IMR-90 (cell line): ENCODE data around the gene PHGDH. TPM values are rescaled to one million over a fixed set of nuclear protein-coding genes. Genes with fewer than 3 reads are reported as not detected.
A peak's percentile ranks its signal among the peaks of the same experiment; 100 is the strongest.

ENCODE experiments used
- ATAC-seq: fragments of 200-7000 bp; cut with Tn5 transposase; 2 replicates; pipeline ENCODE4 v1.9.1; 2020; ENCODE audit warnings: low read depth, mild to moderate bottlenecking, moderate library complexity
- BruUV-seq: library from RNA; stranded (reverse); fragments of 400-500 nt; replicated peaks from 2 replicates; lab custom pipeline; 2021; lab: Mats Ljungman, UMichigan
- CTCF ChIA-PET: fragments of 300-600 bp; formaldehyde crosslinking; extraction: SDS; loops from one replicate; lab custom pipeline; 2021; ENCODE audit warnings: antibody characterized with exemption; lab: Yijun Ruan, JAX
- POLR2A ChIA-PET: fragments of 300-600 bp; sonication (Branson Sonifier 250); formaldehyde crosslinking; loops from one replicate; lab custom pipeline; 2022; ENCODE audit warnings: antibody characterized with exemption; ENCODE audit not compliant: unreplicated experiment; lab: Charles Lee
- DNase-seq: peaks from one replicate; pipeline ENCODE4 v3.0.0; 2013
- H2AFZ ChIP-seq: replicated peaks from 2 replicates; pipeline ENCODE3; 2013; ENCODE audit warnings: low read length, mild to moderate bottlenecking; ENCODE audit not compliant: poor library complexity
- H2AK5ac ChIP-seq: 2 replicates; pipeline ENCODE4 v1.6.1; 2013; ENCODE audit warnings: low read depth, low read length, inconsistent platforms
- H2AK9ac ChIP-seq: replicated peaks from 2 replicates; pipeline ENCODE3; 2013; ENCODE audit warnings: mild to moderate bottlenecking, low read depth, low read length, moderate library complexity; ENCODE audit not compliant: poor library complexity
- H2BK120ac ChIP-seq: 2 replicates; pipeline ENCODE4 v1.6.1; 2013; ENCODE audit warnings: low read depth, low read length, inconsistent platforms
- H2BK15ac ChIP-seq: 3 replicates; pipeline ENCODE4 v1.6.1; 2013; ENCODE audit warnings: low read depth, low read length, inconsistent platforms
- H2BK20ac ChIP-seq: 2 replicates; pipeline ENCODE4 v1.6.1; 2013; ENCODE audit warnings: low read depth, mild to moderate bottlenecking, inconsistent platforms, low read length, moderate library complexity
- H2BK5ac ChIP-seq: 2 replicates; pipeline ENCODE4 v1.6.1; 2013; ENCODE audit warnings: mild to moderate bottlenecking, low read depth, low read length, inconsistent platforms; ENCODE audit not compliant: poor library complexity, severe bottlenecking
- H3K14ac ChIP-seq: replicated peaks from 2 replicates; pipeline ENCODE4 v1.6.1; 2013; ENCODE audit warnings: low read depth, low read length, inconsistent platforms
- H3K18ac ChIP-seq: 2 replicates; pipeline ENCODE4 v1.6.1; 2013; ENCODE audit warnings: low read depth, low read length, control low read depth
- H3K23ac ChIP-seq: 2 replicates; pipeline ENCODE4 v1.6.1; 2013; ENCODE audit warnings: low read depth, low read length, inconsistent platforms
- H3K27ac ChIP-seq: 2 replicates; pipeline ENCODE4 v1.5.1; 2013; ENCODE audit warnings: mild to moderate bottlenecking, control low read depth, low read length; ENCODE audit not compliant: insufficient read depth
- H3K27me3 ChIP-seq: 2 replicates; pipeline ENCODE4 v1.6.1; 2013; ENCODE audit warnings: low read length; ENCODE audit not compliant: control insufficient read depth, insufficient read depth
- H3K36me3 ChIP-seq: 2 replicates; pipeline ENCODE4 v1.6.1; 2013; ENCODE audit warnings: low read length, mixed read lengths; ENCODE audit not compliant: control insufficient read depth, insufficient read depth
- H3K4ac ChIP-seq: 2 replicates; pipeline ENCODE4 v1.6.1; 2013; ENCODE audit warnings: low read depth, low read length, inconsistent platforms
- H3K4me1 ChIP-seq: 2 replicates; pipeline ENCODE4 v1.6.1; 2013; ENCODE audit warnings: low read length, mixed read lengths; ENCODE audit not compliant: control insufficient read depth, insufficient read depth
- H3K4me2 ChIP-seq: 2 replicates; pipeline ENCODE4 v1.6.1; 2013; ENCODE audit warnings: low read depth, mild to moderate bottlenecking, control low read depth, low read length, moderate library complexity
- H3K4me3 ChIP-seq: 2 replicates; pipeline ENCODE4 v1.5.1; 2013; ENCODE audit warnings: low read depth, mild to moderate bottlenecking, control low read depth, low read length, moderate library complexity; ENCODE audit not compliant: insufficient read depth
- H3K56ac ChIP-seq: 2 replicates; pipeline ENCODE4 v1.6.1; 2013; ENCODE audit warnings: low read length, inconsistent platforms; ENCODE audit not compliant: insufficient read depth; ENCODE audit errors: extremely low read depth
- H3K79me1 ChIP-seq, 2 experiments: 2 replicates each; pipeline ENCODE4 v1.6.1; 2013; ENCODE audit warnings: low read length in 2 of 2, inconsistent platforms in 1 of 2, low read depth in 1 of 2
- H3K9ac ChIP-seq: 2 replicates; pipeline ENCODE4 v1.6.1; 2013; ENCODE audit warnings: low read depth, low read length, control low read depth
- H3K9me1 ChIP-seq: 2 replicates; pipeline ENCODE4 v1.6.1; 2013; ENCODE audit warnings: low read length, inconsistent platforms; ENCODE audit not compliant: insufficient read depth
- H3K9me3 ChIP-seq: 2 replicates; pipeline ENCODE4 v1.6.1; 2013; ENCODE audit warnings: low read length; ENCODE audit not compliant: control insufficient read depth, insufficient read depth
- H4K20me1 ChIP-seq: 2 replicates; pipeline ENCODE4 v1.6.1; 2013; ENCODE audit warnings: low read length, inconsistent platforms; ENCODE audit not compliant: insufficient read depth
- H4K5ac ChIP-seq: 2 replicates; pipeline ENCODE4 v1.6.1; 2013; ENCODE audit warnings: mild to moderate bottlenecking, low read depth, low read length, control low read depth
- H4K8ac ChIP-seq, 2 experiments: 2 replicates each; pipeline ENCODE4 v1.6.1; 2013; ENCODE audit warnings: low read depth in 2 of 2, low read length in 2 of 2, control low read depth in 1 of 2, inconsistent platforms in 1 of 2
- H4K91ac ChIP-seq: 2 replicates; pipeline ENCODE4 v1.6.1; 2013; ENCODE audit warnings: low read depth, low read length, inconsistent platforms; ENCODE audit not compliant: insufficient read depth
- BHLHE40 ChIP-seq: fragments of 150-350 bp; IDR thresholded peaks from 2 replicates; pipeline ENCODE4 v1.6.1; 2016; ENCODE audit warnings: mild to moderate bottlenecking, low read depth, low read length
- CEBPB ChIP-seq: IDR thresholded peaks from 2 replicates; pipeline ENCODE4 v1.6.1; 2012; ENCODE audit warnings: low read depth, low read length, improper control_type of control experiment
- CHD1 ChIP-seq: IDR thresholded peaks from 2 replicates; pipeline ENCODE4 v1.6.1; 2012; ENCODE audit warnings: low read depth, low read length, improper control_type of control experiment
- CTCF ChIP-seq: conservative IDR thresholded peaks from 2 replicates; pipeline ENCODE4 v1.5.1; 2012; ENCODE audit warnings: mild to moderate bottlenecking, low read depth, low read length, improper control_type of control experiment
- FOS ChIP-seq: fragments of 150-350 bp; IDR thresholded peaks from 2 replicates; pipeline ENCODE4 v1.6.1; 2016; ENCODE audit warnings: low read depth, low read length
- MAFK ChIP-seq: IDR thresholded peaks from 2 replicates; pipeline ENCODE4 v1.6.1; 2012; ENCODE audit warnings: low read depth, low read length, improper control_type of control experiment
- MAZ ChIP-seq: IDR thresholded peaks from 2 replicates; pipeline ENCODE4 v1.6.1; 2012; ENCODE audit warnings: low read depth, mild to moderate bottlenecking, low read length, improper control_type of control experiment, moderate library complexity, borderline replicate concordance
- MXI1 ChIP-seq: IDR thresholded peaks from 2 replicates; pipeline ENCODE4 v1.6.1; 2012; ENCODE audit warnings: low read depth, mild to moderate bottlenecking, low read length, moderate library complexity, borderline replicate concordance
- NFE2L2 ChIP-seq: fragments of 150-350 bp; IDR thresholded peaks from 2 replicates; pipeline ENCODE4 v1.6.1; 2016; ENCODE audit warnings: low read depth, mild to moderate bottlenecking, low read length
- POLR2A ChIP-seq: IDR thresholded peaks from 2 replicates; pipeline ENCODE4 v1.6.1; 2012; ENCODE audit warnings: mild to moderate bottlenecking, low read depth, low read length
- RFX5 ChIP-seq: IDR thresholded peaks from 2 replicates; pipeline ENCODE4 v1.8.0; 2012; ENCODE audit warnings: low read depth, mild to moderate bottlenecking, low read length, moderate library complexity
- SMC3 ChIP-seq: fragments of 150-350 bp; IDR thresholded peaks from 2 replicates; pipeline ENCODE4 v1.6.1; 2016; ENCODE audit warnings: low read depth, mild to moderate bottlenecking, antibody characterized with exemption, low read length, moderate library complexity
- WGBS, 2 experiments: methylation state at CpG; one replicate each; pipeline versions ENCODE4 v1.1.5 to v1.1.7; 2013; ENCODE audit warnings: missing lambda C conversion rate in 2 of 2; ENCODE audit not compliant: insufficient read length in 1 of 2; ENCODE audit errors: extremely low coverage in 2 of 2; 5-methylcytosine and 5-hydroxymethylcytosine counted together
- dilution Hi-C: fragments of 300-500 bp; cut with HindIII; formaldehyde crosslinking; loops from one replicate; pipeline ENCODE4 v1.14.3; 2018; ENCODE audit warnings: low sequenced_read_pairs; ENCODE audit not compliant: unreplicated experiment
- in situ Hi-C: fragments of 300-500 bp; cut with MboI; formaldehyde crosslinking; loops from 3 replicates; pipeline ENCODE4 v1.14.3; 2019; ENCODE audit warnings: low sequenced_read_pairs, inconsistent platforms, mixed read lengths
- intact Hi-C: fragments of 100-400 bp; cut with micrococcal nuclease; formaldehyde crosslinking; loops from 2 replicates; pipeline ENCODE4 v1.10.0; 2022
- polyA plus RNA-seq, 3 experiments: library from polyadenylated mRNA; depleted of rRNA; stranded (reverse); fragments of >200 nt; gene quantifications; 2 replicates each; pipeline ENCODE4 v1.2.3, GENCODE V29; 2012; ENCODE audit warnings: low replicate concordance in 1 of 3
- total RNA-seq: library from RNA; depleted of rRNA; stranded (reverse); fragments of >200 nt; gene quantifications from 2 replicates; pipeline ENCODE4 v1.2.3, GENCODE V29; 2012
- TF ChIP-seq, protein P1 (sequence below): fragments of 150-350 bp; IDR thresholded peaks from 2 replicates; pipeline ENCODE4 v1.6.1; 2017; ENCODE audit warnings: mild to moderate bottlenecking, antibody characterized with exemption, low read length, low read depth
- TF ChIP-seq, protein P2 (sequence below): fragments of 150-350 bp; IDR thresholded peaks from 2 replicates; pipeline ENCODE4 v1.6.1; 2016; ENCODE audit warnings: low read depth, mild to moderate bottlenecking, low read length, moderate library complexity, borderline replicate concordance

Gene PHGDH
- total and polyA plus RNA-seq, 2 of the 4 experiments (the other 2 are of a cell fraction), result 87.9 to 331 TPM

GRCh38 chr1:119740896-119741780, 29.4 kb downstream of the PHGDH start:
- Histone ChIP-seq H3K56ac (no peak overlapping the region), H3K18ac (no peak overlapping the region), H3K9me1 (no peaks in the 10 kb centered on the region; the same call in 1 of the 2 replicates), H3K9me3 (no peaks in the 10 kb centered on the region), H3K4me3 (no peak overlapping the region), H2BK20ac (no peak overlapping the region), H2AK9ac (peak overlapping the region; percentile 7), H4K20me1 (peaks cover 5% of the 10 kb centered on the region; the same call in 1 of the 2 replicates), H3K23ac (no peak overlapping the region), H3K14ac (no peak overlapping the region), H3K27ac (no peak overlapping the region), H3K9ac (no peak overlapping the region), H3K4me2 (no peak overlapping the region), H4K5ac (no peak overlapping the region), H2AFZ (no peak overlapping the region), H3K4me1 (peaks cover 7% of the 10 kb centered on the region; the same call in 1 of the 2 replicates), H2AK5ac (no peak overlapping the region), H2BK15ac (no peak overlapping the region), H3K79me1 (peaks cover 0 to 4% of the 10 kb centered on the region in 2 experiments; a peak in 2 of 4 replicates), H3K4ac (no peak overlapping the region), H3K27me3 (no peaks in the 10 kb centered on the region), H4K91ac (no peak overlapping the region), H4K8ac (no peak overlapping the region), H2BK120ac (no peak overlapping the region), H3K36me3 (peaks cover 65% of the 10 kb centered on the region), H2BK5ac (no peak overlapping the region)
- DNase-seq (no peak), ATAC-seq (no peak)
- ChIA-PET CTCF (interaction anchor here (0.9 kb wide), 1 partner anchor 124 kb away, joined by 3 read pairs; no protein-coding TSS in a partner anchor), POLR2A (no interaction called here)
- WGBS, 2 experiments, result 98% methylated on average over 7 of the region's 13 CpGs; no CpG with 5 or more reads in 1 of the 2 experiments
- intact Hi-C loops (loop anchor here (10.0 kb wide), 1 partner anchor 184 kb away; no protein-coding TSS in a partner anchor), dilution Hi-C loops (no loop called here), in situ Hi-C loops (no loop called here)
- no TSS peak for BruUV-seq
- TF ChIP-seq, protein P1, sequence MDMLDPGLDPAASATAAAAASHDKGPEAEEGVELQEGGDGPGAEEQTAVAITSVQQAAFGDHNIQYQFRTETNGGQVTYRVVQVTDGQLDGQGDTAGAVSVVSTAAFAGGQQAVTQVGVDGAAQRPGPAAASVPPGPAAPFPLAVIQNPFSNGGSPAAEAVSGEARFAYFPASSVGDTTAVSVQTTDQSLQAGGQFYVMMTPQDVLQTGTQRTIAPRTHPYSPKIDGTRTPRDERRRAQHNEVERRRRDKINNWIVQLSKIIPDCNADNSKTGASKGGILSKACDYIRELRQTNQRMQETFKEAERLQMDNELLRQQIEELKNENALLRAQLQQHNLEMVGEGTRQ, result no peak
- TF ChIP-seq NFE2L2 (no peak), MAFK (no peak), FOS (no peak), CEBPB (no peak), SMC3 (no peak), MAZ (no peak), CHD1 (no peak), CTCF (no peak), BHLHE40 (no peak), POLR2A (no peak), MXI1 (no peak), RFX5 (no peak)
- TF ChIP-seq, protein P2, sequence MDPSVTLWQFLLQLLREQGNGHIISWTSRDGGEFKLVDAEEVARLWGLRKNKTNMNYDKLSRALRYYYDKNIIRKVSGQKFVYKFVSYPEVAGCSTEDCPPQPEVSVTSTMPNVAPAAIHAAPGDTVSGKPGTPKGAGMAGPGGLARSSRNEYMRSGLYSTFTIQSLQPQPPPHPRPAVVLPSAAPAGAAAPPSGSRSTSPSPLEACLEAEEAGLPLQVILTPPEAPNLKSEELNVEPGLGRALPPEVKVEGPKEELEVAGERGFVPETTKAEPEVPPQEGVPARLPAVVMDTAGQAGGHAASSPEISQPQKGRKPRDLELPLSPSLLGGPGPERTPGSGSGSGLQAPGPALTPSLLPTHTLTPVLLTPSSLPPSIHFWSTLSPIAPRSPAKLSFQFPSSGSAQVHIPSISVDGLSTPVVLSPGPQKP, result no peak
